OCI-LY3 (cell line): ENCODE results near the gene PLB1.

ENCODE experiments used
- H2AFZ ChIP-seq: fragments of 200-600, 300-600 bp; shearing (Covaris generic); 2 replicates; pipeline ENCODE4 v1.6.0; 2014; ENCODE audit warnings: antibody characterized with exemption, low read depth, low read length
- H3K27ac ChIP-seq: fragments of 200-600, 300-600 bp; sonication (generic); 2 replicates; pipeline ENCODE4 v1.5.1; 2014; ENCODE audit warnings: mild to moderate bottlenecking, low read length, moderate library complexity, mixed read lengths
- H3K27me3 ChIP-seq: fragments of 200-600, 300-600 bp; sonication (generic); 2 replicates; pipeline ENCODE4 v1.6.1; 2014; ENCODE audit warnings: low read depth, low read length, mixed read lengths
- H3K36me3 ChIP-seq: fragments of 200-600, 300-600 bp; sonication (generic); replicated peaks from 2 replicates; pipeline ENCODE3; 2014; ENCODE audit warnings: low read depth, low read length, mixed read lengths
- H3K4me1 ChIP-seq: fragments of 300-600, 200-600 bp; sonication (generic); 2 replicates; pipeline ENCODE4 v1.6.1; 2014; ENCODE audit warnings: low read length, mixed read lengths
- H3K4me2 ChIP-seq: fragments of 200-600, 300-600 bp; sonication (generic); 2 replicates; pipeline ENCODE4 v1.6.1; 2014; ENCODE audit warnings: low read length, mixed read lengths
- H3K4me3 ChIP-seq: fragments of 300-600, 200-600 bp; sonication (generic); 2 replicates; pipeline ENCODE4 v1.5.1; 2014; ENCODE audit warnings: antibody characterized with exemption, mild to moderate bottlenecking, low read length, moderate library complexity
- H3K79me2 ChIP-seq: fragments of 300-600, 200-600 bp; shearing (Covaris generic); 2 replicates; pipeline ENCODE4 v1.6.1; 2014; ENCODE audit warnings: mild to moderate bottlenecking, low read length, mixed read lengths
- H3K9ac ChIP-seq: fragments of 300-600, 200-600 bp; shearing (Covaris generic); 2 replicates; pipeline ENCODE4 v1.6.0; 2014; ENCODE audit warnings: mild to moderate bottlenecking, low read length, moderate library complexity
- H3K9me3 ChIP-seq: fragments of 200-600, 300-600 bp; shearing (Covaris generic); 2 replicates; pipeline ENCODE4 v1.6.1; 2014; ENCODE audit warnings: low read length, mixed read lengths; ENCODE audit not compliant: insufficient read depth
- H4K20me1 ChIP-seq: fragments of 200-600, 300-600 bp; sonication (generic); 2 replicates; pipeline ENCODE4 v1.6.1; 2016; ENCODE audit warnings: low read length, mixed read lengths; ENCODE audit not compliant: insufficient read depth
- CTCF ChIP-seq: fragments of 200-600, 300-600 bp; sonication (generic); IDR thresholded peaks from 2 replicates; pipeline ENCODE4 v1.5.1; 2014; ENCODE audit warnings: antibody characterized with exemption, low read length, low read depth
- EZH2phosphoT487 ChIP-seq: fragments of 200-600 bp; shearing (Covaris generic); IDR thresholded peaks from 2 replicates; pipeline ENCODE4 v1.6.1; 2018; ENCODE audit warnings: antibody characterized with exemption, mixed run types, low read depth

The PLB1 gene

GRCh38 chr2:28607730-28608499 is 112.1 kb downstream of the PLB1 start:
- Histone ChIP-seq H2AFZ (no peak overlapping the region), H3K36me3 (no peaks in the 10 kb centered on the region), H3K27me3 (0 out of 2 replicates have a peak, but pooled peaks cover 5% of the 10 kb centered on the region), H3K9me3 (no peaks in the 10 kb centered on the region), H3K79me2 (no peaks in the 10 kb centered on the region), H3K4me2 (no peak overlapping the region), H3K4me1 (peaks cover 16% of the 10 kb centered on the region), H4K20me1 (no peaks in the 10 kb centered on the region), H3K4me3 (no peak overlapping the region), H3K9ac (no peak overlapping the region), H3K27ac (no peak overlapping the region)
- TF ChIP-seq EZH2phosphoT487, result no peak
- no peak for TF ChIP-seq CTCF

- Histone ChIP-seq H2AFZ (no peak overlapping the region), H3K79me2 (no peaks in the 10 kb centered on the region), H3K27me3 (0 out of 2 replicates have a peak, but pooled peaks cover 5% of the 10 kb centered on the region), H3K27ac (no peak overlapping the region), H3K9ac (no peak overlapping the region), H3K4me2 (no peak overlapping the region), H3K4me3 (no peak overlapping the region), H3K4me1 (peaks cover 16% of the 10 kb centered on the region), H3K9me3 (no peaks in the 10 kb centered on the region), H4K20me1 (no peaks in the 10 kb centered on the region), H3K36me3 (no peaks in the 10 kb centered on the region)
- TF ChIP-seq EZH2phosphoT487 (no peak), CTCF (no peak)
These were observed 112.9 kb downstream of the PLB1 start for GRCh38 chr2:28608500-28609424.

- Histone ChIP-seq H3K4me2 (peak overlapping the region; percentile 25; the same call in 1 of the 2 replicates), H3K36me3 (no peaks in the 10 kb centered on the region), H4K20me1 (no peaks in the 10 kb centered on the region), H3K4me1 (peaks cover 21% of the 10 kb centered on the region), H3K4me3 (no peak overlapping the region), H3K79me2 (no peaks in the 10 kb centered on the region), H3K27ac (no peak overlapping the region), H3K9me3 (no peaks in the 10 kb centered on the region), H3K27me3 (0 out of 2 replicates have a peak, but pooled peaks cover 5% of the 10 kb centered on the region), H3K9ac (no peak overlapping the region), H2AFZ (no peak overlapping the region; the same call in 1 of the 2 replicates)
- TF ChIP-seq EZH2phosphoT487, result no peak
- TF ChIP-seq CTCF, result no peak
These were observed 114.8 kb downstream of the PLB1 start for GRCh38 chr2:28610583-28611201.
